ENCODE results near the gene SLC39A9.
"Not testable (repeated sequence)": the region's sequence is repeated elsewhere in the genome, so short reads cannot be mapped to it uniquely, and the experiment has no call there.

DNA sequence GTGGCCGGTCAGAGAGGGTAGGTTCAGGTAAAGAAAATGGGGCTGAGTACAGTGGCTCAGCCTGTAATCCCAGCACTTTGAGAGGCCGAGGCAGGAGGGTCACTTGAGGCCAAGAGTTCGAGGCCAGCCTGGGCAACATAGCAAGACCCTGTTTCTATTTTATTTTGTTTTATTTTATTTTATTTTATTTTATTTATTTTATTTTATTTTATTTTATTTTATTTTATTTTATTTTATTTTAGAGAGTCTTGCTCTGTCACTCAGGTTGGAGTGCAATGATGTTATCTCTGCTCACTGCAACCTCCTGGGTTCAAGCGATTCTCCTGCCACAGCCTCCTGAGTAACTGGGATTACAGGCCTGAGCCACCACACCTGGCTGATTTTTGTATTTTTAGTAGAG, 99.4 kb downstream of the SLC39A9 start:
- TF ChIP-seq, protein P1, sequence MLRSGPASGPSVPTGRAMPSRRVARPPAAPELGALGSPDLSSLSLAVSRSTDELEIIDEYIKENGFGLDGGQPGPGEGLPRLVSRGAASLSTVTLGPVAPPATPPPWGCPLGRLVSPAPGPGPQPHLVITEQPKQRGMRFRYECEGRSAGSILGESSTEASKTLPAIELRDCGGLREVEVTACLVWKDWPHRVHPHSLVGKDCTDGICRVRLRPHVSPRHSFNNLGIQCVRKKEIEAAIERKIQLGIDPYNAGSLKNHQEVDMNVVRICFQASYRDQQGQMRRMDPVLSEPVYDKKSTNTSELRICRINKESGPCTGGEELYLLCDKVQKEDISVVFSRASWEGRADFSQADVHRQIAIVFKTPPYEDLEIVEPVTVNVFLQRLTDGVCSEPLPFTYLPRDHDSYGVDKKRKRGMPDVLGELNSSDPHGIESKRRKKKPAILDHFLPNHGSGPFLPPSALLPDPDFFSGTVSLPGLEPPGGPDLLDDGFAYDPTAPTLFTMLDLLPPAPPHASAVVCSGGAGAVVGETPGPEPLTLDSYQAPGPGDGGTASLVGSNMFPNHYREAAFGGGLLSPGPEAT (IDR thresholded peaks at IDR 0.05; ENCODE audit: low read depth): not testable (repeated sequence)
- not testable (repeated sequence) for TF ChIP-seq SMC3 (IDR thresholded peaks at IDR 0.05; ENCODE audit: borderline replicate concordance, low read length); NFYB (IDR thresholded peaks at IDR 0.05; ENCODE audit: insufficient read depth, low read depth, low read length); TARDBP (IDR thresholded peaks at IDR 0.05; ENCODE audit: borderline replicate concordance); POLR2AphosphoS5 (IDR thresholded peaks at IDR 0.05; ENCODE audit: low read length); SMAD5 (IDR thresholded peaks at IDR 0.05; ENCODE audit: low read depth); MTA2 (IDR thresholded peaks at IDR 0.05; ENCODE audit: low read depth); POLR2A (IDR thresholded peaks at IDR 0.05; ENCODE audit: low read depth, low read length); JUND (IDR thresholded peaks at IDR 0.05; ENCODE audit: low read depth, low read length); SIN3A (IDR thresholded peaks at IDR 0.05; ENCODE audit: low read depth, low read length); FOXK2 (IDR thresholded peaks at IDR 0.05)
- TF ChIP-seq, protein P2, sequence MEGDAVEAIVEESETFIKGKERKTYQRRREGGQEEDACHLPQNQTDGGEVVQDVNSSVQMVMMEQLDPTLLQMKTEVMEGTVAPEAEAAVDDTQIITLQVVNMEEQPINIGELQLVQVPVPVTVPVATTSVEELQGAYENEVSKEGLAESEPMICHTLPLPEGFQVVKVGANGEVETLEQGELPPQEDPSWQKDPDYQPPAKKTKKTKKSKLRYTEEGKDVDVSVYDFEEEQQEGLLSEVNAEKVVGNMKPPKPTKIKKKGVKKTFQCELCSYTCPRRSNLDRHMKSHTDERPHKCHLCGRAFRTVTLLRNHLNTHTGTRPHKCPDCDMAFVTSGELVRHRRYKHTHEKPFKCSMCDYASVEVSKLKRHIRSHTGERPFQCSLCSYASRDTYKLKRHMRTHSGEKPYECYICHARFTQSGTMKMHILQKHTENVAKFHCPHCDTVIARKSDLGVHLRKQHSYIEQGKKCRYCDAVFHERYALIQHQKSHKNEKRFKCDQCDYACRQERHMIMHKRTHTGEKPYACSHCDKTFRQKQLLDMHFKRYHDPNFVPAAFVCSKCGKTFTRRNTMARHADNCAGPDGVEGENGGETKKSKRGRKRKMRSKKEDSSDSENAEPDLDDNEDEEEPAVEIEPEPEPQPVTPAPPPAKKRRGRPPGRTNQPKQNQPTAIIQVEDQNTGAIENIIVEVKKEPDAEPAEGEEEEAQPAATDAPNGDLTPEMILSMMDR (IDR thresholded peaks at IDR 0.05 in 2 of 3, conservative IDR thresholded peaks at IDR 0.05 in 1 of 3; ENCODE audit: control insufficient read depth in 2 of 3, extremely low read depth in 1 of 3, insufficient read depth in 1 of 3, low read depth in 3 of 3, low read length in 3 of 3): not testable (repeated sequence)
- TF ChIP-seq, protein P3, sequence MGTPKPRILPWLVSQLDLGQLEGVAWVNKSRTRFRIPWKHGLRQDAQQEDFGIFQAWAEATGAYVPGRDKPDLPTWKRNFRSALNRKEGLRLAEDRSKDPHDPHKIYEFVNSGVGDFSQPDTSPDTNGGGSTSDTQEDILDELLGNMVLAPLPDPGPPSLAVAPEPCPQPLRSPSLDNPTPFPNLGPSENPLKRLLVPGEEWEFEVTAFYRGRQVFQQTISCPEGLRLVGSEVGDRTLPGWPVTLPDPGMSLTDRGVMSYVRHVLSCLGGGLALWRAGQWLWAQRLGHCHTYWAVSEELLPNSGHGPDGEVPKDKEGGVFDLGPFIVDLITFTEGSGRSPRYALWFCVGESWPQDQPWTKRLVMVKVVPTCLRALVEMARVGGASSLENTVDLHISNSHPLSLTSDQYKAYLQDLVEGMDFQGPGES (IDR thresholded peaks at IDR 0.05): not testable (repeated sequence)
